GM19239 (cell line): Measurements from ENCODE around the gene ATG7.
"Not testable (repeated sequence)": the region's sequence is repeated elsewhere in the genome, so short reads cannot be mapped to it uniquely, and the experiment has no call there.

ENCODE experiments used
- DNase-seq: peaks from one replicate; pipeline ENCODE4 v3.0.0; 2011; ENCODE audit warnings: low spot score; ENCODE audit not compliant: insufficient read length
- FAIRE-seq: peaks from 2 replicates; lab custom pipeline; 2011; peaks lifted over from hg19 to GRCh38; lab: Jason Lieb, UNC

Gene ATG7

DNA sequence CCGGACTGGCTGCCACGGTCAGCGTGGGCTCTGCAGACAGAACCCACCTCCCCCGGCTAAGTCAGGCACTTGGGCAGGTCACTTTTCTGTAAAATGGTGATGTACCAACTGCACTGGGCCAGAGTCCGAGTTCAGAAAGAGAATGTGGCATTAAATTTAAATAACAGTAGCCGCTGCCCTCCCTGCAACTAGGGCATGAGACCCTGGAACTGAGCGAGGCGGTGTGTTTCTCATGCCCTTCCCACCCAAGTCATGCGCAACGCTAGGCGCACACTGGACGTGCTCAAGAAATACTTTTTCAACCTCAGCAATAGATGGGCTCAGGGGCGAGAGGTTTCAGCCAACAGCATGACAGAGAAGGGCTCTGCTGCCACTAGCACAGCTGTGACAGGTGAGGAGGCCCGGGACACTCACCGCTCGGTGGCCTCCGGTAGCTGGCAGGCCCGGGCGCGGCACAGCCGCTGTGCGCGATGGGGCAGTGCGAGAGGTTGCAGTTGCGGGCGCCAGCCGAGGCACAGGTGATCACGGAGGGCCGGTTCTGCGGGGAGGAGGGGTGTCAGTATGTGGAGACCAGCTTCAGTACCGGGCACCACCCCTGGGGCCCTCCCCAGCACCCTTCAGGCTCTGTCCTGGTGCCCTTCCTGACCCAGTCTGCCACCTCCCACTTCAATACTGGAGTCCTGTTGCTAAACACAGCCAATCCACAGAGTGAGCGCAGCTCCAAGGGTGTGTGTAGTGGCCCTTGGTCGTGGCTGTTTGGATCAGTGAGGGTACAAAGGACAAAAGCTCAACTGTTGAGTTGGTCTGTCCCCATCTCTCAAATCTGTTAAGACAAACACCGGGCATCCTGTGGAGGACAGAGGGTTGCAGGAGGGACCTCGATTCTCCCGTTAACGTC, 287.0 kb downstream of the ATG7 start:
- DNase-seq (no peak), FAIRE-seq (no peak)

DNA sequence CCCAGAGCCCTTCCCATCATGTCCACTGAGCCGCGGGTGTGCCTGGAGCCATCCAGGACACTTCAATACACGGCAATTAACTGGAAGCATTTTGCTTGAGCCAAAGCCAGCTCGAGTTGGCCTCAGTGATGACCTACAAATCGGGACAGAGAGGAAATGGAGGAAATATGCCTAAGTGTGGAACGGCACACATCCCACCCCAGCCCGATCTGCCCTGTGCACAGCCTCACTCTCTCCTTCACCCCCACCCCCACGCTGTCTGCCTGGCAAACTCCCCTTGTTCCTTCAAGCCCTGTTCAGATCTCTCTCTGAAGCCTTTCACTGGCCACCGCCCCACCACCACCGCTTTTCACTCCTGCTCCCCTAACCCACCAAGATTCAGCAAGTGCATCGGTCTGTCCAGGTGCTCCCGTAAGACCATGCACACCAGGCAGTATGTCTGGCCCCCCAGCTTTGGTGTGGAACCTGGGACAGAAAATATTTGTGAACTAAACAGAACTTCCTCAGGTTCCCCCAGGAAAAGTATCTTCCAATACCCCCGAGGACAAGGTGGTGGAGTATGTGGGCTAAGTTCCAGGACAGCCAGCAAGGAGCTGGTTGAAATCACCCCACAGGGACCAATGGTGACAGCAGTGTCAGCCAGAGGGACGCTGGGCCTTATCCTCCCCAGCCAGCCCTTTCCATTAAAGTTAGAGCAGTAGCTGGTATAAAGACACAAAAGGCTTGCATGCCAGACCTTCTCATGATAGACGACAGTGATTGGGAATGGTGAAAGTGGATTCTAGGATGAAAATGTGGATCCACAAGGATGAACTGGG, 287.8 kb downstream of the ATG7 start:
- no peak for FAIRE-seq
- no peak for DNase-seq

DNA sequence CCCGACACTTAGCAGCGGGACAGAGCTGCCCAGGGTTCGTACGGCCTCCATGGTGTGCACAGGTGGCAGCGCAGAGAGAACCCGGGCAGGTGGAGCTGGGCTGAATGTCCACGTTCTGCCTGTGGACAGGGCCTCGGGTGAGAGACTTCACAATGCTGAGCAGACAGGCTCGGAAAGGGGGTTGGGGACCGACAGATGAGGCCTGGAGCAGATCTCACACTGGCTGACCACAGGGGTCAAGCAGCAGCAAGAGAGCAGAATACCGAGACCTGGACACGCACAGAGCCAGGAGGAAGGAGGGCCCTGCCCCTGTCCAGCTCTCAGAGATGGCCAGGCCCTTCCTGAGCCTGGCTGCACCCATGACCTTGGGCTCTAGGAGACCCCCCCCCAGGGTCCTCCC, 288.5 kb downstream of the ATG7 start:
- DNase-seq = no peak
- no peak for FAIRE-seq

DNA sequence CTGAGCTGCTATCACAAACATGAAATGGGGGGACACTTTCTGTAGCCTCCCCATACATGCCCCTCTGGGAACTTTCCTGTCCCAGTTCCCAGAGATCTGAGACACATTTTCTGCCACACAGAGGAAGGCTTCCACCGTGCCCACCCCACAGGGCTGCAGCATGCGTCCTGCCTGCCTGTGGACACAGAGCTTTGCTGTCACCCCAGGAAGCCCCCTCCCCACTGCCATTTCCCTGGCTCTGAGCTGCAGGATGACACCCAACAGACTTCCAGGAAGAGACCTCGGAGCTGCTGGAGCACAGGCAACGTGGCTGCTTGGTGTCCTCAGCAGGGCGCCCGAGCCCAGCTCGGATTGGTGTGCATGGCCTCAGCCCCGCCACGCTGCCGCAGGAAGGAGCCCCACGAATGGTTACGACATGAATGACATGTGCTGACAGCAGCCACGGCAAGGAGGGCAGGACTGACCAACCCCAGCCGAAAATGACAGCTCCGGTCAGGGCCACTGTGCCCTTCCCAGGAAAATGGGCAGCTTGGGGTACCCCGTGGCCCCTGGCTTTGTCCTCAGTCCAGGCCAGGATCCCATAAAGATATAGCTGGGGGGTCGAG, 290.2 kb downstream of the ATG7 start:
- no peak for DNase-seq
- no peak for FAIRE-seq

DNA sequence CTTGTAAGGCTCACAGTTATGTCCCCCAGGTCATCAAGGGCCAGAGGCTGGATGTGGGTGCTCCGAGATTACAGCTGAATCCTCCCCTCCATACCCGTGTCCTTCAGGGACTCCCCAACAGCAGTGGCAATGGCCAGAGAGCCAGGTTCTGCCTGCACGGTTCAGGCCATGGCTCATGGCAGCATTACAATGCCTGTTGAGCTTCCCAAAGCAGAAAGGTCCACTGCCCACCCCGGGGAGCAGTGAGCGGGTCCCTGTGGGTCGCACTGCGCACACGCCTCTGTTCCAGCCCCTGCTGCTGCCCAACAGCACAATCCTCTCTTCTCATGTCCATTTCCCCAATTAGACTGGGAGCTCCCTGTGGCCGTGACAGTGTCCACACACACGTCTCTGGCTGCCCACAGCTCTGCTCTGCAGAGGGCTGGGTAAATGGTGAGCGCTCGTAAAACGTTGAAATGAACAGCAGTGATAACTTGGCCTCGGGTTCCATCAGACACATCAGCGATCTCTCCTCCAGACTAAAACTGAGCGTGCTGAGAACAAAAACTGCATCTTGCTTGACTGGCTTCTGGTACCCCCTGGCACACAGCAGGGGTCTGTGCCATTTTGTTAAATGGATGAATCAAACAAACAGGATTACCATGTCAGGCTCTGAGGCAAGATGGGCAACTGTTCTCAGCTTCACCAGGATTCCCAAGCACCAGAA, 291.1 kb downstream of the ATG7 start:
- no peak for FAIRE-seq
- DNase-seq = no peak

DNA sequence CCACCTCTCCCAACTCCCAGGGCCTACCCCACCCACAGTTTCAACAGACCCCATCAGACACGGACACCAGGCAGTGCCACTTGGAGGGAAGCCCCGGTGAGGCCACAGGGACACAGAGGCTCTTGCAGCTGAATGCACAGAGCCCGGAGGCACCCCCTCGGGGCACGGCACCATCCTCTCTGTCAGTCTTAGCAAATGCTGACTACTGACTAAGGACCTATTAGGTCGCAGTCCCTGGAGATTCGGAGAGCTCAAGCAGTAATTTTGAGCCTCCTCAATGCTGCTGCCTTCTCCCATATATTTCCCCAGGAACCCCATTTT, 291.6 kb downstream of the ATG7 start:
- DNase-seq (no peak), FAIRE-seq (no peak)

DNA sequence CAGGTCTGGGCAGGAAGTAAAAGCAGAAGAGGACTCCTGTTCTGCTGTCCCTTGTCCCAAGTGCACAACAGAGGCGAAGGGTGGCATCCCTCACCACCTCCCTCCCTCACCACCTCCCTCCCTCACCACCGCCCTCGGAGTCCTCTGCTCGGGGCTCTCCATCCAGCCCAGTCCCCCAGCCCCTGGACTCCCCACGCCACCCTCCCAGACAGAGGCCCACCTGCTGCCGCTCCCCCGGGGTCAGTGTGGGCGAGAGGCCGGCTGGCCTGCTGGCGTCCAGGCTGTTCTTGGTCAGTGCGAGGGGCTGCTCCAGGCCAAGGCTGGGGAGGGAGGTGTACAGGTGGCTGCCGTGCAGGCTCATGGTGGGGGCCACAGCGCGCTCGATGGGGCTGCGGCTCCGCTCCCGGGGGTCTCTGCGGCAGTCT, 292.4 kb downstream of the ATG7 start:
- FAIRE-seq (no peak), DNase-seq (no peak)

DNA sequence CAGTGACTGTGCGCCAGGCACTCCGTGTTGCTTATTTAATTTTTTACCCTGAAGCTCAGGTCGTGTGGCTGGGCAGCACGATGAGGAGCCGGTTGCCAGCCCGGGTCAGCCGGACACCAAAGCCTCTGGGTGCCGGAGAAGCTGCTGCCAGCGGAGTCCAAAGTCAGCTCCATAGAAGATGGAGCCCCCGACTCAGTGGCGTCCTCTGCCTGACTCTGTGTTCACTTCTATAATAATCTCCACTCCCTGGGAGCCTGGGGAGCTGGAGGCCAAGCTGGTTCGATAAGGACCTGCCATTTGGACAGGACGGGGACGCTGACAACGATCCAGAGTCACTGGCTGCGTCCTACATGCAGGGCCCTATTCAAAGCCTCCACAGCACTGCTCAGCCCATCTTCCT, 292.9 kb downstream of the ATG7 start:
- no peak for FAIRE-seq
- DNase-seq = no peak

DNA sequence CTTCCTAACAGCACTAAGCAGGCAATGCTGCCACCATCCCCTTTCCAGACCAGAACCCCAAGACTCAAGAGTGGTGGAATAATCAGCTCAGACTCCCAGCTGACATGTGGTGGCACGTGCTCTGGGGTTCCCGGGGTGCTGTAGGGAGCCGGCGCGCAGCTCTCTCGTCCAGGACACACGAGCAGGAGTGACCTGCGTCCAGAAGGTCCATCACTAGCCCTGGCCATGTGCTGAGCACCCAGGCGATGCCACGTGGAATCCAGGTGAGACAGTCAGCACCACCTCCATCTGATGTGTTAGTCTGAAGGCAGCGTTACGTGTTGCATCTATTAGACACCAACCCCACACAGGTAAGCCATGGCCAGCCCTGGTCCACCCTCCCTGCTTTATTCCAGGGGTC, 293.3 kb downstream of the ATG7 start:
- no peak for FAIRE-seq
- no peak for DNase-seq

DNA sequence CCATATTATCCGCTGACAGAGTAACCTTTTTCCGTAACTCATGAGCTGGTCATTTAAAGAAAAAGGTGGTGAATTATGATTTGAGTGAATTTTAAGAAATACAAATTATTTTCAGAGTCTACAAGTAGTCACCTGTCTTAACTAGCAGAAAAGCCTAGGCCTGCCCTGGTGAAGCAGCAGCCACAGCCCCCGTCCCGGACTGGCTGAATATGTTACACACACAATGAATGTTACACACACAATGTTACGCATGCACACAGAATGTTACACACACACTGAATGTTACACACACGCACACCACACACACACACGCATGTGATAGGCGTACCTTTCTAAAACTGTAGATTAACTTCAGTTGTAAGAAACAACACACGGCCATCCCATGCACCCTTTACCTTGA, 293.7 kb downstream of the ATG7 start:
- DNase-seq (no peak), FAIRE-seq (no peak)

DNA sequence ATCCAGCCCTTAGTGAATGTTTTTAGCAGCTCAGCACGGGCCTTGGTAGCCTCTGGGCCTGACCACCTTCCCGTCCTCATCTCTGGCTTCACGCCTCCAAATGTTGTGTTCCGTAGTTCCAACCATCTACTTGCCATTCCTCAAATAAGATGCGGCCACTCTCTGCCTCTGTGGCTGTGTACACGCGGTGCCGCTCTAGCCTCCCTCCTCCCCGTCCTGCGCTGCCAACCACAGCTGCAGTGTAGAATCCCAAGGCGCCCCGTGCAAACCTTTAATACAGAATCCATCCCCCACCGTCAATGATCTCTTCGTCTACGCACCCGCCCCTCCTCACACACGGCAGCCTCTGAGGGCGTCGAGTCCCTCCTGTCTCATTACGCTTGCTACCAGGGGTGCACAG, 294.3 kb downstream of the ATG7 start:
- no peak for DNase-seq
- FAIRE-seq = no peak

DNA sequence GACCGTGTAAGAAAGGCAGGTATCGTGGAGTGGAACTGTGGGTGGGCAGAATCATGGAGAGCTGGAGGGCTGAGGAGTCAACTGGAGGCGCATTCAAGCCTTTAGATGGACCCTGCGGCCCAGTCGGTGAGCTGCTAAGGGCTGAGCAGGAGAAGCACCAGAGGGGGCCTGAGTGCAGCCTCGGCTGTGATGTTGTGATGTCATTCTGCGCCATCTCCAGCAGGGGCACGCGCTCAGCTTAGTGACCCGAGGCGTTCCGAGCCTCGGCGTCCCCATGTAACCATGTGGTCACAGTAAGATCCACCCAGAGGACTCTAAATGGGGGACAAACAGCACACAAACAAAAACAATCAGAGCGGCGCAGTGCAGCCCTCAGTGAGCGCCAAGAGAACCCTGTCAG, 294.7 kb downstream of the ATG7 start:
- no peak for FAIRE-seq
- no peak for DNase-seq

DNA sequence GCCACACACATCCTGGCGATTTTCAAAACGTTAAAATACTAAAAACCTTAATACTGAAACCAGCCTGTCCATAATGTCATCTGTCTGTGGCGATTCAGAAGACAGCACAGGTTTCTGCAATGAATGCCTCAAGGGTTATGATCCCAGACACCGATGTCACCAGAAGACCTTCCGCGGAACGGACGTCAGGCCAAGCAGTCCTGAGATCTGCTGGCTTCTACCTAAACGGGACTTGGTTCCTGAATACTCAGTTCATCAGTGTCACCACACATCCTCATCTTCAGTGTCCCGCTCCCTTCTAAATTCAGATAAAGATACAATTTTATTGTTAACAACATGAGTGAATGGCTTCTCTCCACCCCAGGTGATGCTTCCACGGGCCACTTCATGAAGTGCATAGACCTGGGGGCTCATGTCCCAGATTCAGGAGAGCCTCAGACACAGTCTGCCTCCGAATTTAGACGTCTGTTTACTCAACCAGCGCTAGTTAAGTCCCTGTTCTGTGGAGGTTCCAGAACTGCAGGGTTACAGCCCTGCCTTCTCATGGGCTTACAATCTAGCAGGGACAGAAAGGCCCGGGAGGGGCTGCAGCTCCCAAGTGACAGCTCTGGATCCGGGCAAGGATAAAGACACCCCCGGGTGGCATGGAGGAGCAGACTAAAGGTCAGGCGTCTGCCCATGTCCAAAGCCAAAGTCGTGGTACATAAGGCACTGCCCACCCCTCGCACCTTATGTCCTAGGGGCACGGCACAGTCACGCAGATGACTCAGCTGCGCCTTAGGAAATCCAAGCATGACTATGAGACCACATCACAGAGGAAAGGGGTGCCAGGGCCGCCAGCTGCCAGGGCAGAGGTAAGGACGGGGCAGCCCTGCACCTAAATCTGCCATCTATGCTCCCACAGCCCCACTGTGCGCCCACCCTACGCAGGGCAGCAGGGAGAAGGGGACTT, 295.6 kb downstream of the ATG7 start:
- FAIRE-seq (no peak), DNase-seq (no peak)

DNA sequence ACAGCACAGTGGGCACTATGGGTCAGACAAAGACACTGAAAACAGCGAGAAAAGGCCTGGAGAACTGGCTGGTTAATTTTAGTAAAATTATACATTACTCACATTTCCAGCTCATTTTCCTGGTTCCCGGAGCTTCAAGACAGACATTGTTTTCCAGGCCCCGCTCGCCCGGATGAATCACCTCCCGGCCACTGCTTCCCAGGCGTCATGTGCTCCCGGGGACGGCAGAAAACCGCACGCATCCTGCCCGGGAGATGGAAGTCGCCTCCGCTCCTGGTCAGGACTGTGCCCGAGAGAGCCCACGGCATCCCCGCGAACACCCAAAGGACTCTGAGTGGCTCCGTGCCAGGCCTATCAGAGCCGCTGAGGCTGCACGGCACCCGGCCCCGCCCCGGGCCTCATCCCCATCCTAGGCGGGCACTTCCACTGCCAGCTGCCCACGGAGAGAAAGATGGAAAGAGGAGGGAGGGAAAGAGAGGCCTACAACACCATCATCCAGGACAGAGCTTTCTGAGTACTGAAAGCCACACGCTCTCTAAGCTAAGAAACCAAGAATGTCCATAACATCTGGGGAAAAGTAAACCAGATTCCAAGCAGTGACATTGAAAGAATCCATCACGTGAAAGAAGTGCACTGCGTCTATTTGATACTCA, 296.4 kb downstream of the ATG7 start:
- FAIRE-seq (no peak), DNase-seq (no peak)

DNA sequence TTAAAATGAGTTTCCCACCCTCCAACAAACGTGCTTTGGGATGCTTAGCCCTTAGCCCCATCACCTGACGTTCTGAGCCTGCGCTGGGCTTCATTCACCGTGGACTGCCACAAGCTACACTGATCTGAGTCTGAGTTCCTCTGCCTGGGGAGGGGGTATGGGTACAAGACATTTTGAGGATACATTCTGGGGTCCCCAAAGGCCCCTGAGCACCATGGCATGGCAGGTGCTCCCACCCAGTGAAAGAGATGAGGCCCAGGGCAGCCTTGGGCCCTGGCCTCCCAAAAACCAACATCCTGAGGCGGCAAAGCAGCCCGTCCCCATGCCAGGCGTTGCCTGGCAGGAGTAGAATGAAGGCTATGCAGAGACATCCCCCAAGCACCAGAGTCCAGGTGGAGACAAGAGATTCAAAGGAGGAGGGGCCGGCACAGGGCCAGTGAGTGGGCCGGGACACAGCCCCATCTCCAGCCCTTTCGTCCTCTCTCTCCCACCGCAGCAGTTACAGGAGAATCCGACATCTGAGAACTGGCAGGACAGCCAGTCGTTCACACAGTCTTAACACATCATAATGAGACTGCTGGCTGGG, 297.1 kb downstream of the ATG7 start:
- FAIRE-seq (no peak), DNase-seq (no peak)

DNA sequence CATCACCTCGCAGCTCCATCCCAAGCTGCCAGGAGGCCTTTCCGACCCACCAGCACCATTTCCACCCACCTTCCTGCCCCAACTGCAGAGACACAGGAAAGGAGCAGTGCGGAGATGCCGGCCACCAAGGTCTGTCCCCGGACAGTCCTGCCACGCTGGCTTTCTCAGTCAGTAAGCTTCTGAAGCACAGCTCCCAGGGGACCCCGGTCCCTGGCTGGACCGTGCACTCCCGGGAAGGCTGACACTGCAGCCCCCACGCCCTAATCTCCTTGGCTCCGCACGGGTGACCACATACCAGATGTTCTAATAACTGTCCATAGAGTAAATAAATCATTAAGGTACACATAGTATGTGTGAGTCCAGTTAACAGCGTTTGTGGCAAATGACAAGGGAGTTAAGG, 298.1 kb downstream of the ATG7 start:
- DNase-seq (no peak), FAIRE-seq (no peak)

DNA sequence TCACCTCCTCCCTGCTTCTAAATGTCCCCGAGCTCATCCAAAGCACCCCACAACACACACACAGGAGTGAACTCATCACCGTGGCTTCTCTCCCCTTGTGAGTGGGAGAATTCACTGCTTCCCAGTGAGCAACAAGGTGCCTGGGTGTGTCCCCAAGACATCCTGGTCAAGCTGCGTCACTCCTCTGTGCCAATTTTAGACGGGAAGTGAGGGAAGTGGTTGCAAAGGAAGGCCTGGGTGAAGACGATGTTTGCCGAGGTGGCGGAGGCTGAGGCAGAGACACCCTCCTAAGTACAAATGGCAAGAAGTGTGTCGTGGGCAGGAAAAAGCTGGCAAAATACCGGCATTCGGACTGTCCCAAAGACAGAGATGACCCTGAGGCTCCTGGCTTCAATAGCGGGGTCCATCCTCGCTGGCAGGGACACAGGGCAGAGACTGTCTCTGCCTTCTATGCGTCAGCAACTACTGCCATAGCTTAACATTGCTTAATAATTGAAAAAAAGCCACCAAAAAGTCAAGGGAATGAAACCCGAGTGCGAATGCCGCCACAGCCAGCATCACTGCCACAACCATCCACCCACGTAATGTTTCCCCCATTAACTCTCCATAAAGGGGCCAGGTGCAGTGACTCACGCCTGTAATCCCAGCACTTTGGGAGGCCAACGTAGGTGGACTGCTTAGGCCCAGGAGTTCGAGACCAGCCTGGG, 298.7 kb downstream of the ATG7 start:
- FAIRE-seq (no peak), DNase-seq (no peak)

DNA sequence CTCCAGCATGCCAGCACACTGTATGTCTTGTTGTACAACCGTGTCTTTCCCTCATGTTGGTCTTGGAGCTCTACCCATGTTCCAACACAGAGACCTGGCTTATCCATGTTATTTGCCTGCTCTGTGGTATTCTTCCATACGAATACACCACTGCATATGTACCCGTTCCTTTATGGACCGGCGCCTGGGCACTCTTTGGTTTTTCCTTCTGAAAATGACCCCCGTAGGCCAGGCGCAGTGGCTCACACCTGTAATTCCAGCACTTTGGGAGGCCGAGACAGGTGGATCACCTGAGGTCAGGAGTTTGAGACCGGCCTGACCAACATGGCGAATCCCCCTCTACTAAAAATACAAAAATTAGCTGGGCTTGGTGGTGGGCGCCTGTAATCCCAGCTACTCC, 300.5 kb downstream of the ATG7 start:
- FAIRE-seq, DNase-seq: not testable (repeated sequence)
